ENCODE data around the gene TP63.

TP63 gene

DNA sequence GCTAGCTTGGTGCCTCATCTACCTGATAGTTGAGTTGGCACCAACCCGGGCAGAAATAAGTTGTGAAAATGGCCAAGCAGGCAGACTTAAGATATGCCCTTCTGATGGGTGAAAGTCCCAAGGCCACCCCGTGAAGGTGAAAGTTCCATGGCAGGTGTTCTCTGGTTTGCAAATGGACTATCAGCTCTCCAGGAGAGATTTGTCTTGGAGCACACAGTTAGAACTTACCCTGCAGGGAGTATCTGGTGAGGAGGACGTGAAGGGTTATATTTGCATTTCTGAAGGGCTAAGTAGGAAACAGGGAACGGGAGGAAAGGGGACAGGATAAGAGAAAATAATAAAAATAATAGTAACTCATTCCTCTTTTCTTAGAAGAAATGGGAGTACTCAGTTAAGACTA is 220.5 kb downstream of the TP63 start:
- H3K9me3 ChIP-seq (ENCODE audit: low read length): no peaks in the 10 kb centered on the region
- no peak overlapping the region for H3K9ac ChIP-seq (ENCODE audit: low read length)
- no peak overlapping the region for H3K27ac ChIP-seq (ENCODE audit: low read depth, low read length)
- H3K4me1 ChIP-seq (ENCODE audit: insufficient read depth, low read length): no peaks in the 10 kb centered on the region
- H3K36me3 ChIP-seq (ENCODE audit: insufficient read depth, low read length): no peaks in the 10 kb centered on the region
- H3K27me3 ChIP-seq (ENCODE audit: control insufficient read depth in 1 of 2, insufficient read depth in 2 of 2, low read length in 2 of 2): no peaks in the 10 kb centered on the region
- H3K4me3 ChIP-seq (ENCODE audit: low read depth in 1 of 2, low read length in 2 of 2): no peak overlapping the region

DNA sequence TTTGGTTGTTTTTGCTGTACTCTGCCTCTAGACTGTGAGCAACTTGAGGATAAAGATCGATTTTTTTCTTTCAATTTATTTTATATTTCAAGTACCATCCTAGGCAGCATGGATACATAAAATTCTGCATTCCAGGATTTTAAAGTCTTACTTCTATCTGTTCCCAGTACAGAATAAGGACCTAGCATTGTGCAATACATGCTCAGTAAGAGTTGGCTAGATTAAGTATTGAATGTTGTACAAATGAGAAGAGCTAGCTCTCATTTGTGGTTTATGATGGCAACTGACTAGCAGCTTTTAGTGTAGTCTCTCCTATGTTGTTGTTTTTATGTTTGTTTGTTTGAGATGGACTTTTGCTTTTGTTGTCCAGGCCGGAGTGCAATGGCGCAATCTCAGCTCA is 222.7 kb downstream of the TP63 start:
- Histone ChIP-seq H3K9ac (ENCODE audit: low read length) (no peak overlapping the region), H3K9me3 (ENCODE audit: low read length) (no peaks in the 10 kb centered on the region), H3K27me3 (ENCODE audit: control insufficient read depth in 1 of 2, insufficient read depth in 2 of 2, low read length in 2 of 2) (no peaks in the 10 kb centered on the region), H3K4me1 (ENCODE audit: insufficient read depth, low read length) (no peaks in the 10 kb centered on the region), H3K27ac (ENCODE audit: low read depth, low read length) (no peak overlapping the region), H3K36me3 (ENCODE audit: insufficient read depth, low read length) (no peaks in the 10 kb centered on the region), H3K4me3 (ENCODE audit: low read depth in 1 of 2, low read length in 2 of 2) (no peak overlapping the region)

- no peaks in the 10 kb centered on the region for H3K36me3 ChIP-seq (ENCODE audit: insufficient read depth, low read length)
- no peak overlapping the region for H3K9ac ChIP-seq (ENCODE audit: low read length)
- H3K4me1 ChIP-seq (ENCODE audit: insufficient read depth, low read length): no peaks in the 10 kb centered on the region
- H3K27ac ChIP-seq (ENCODE audit: low read depth, low read length): no peak overlapping the region
- no peaks in the 10 kb centered on the region for H3K9me3 ChIP-seq (ENCODE audit: low read length)
- H3K27me3 ChIP-seq (ENCODE audit: control insufficient read depth in 1 of 2, insufficient read depth in 2 of 2, low read length in 2 of 2): no peaks in the 10 kb centered on the region
- H3K4me3 ChIP-seq (ENCODE audit: low read depth in 1 of 2, low read length in 2 of 2): no peak overlapping the region
These were observed 229.1 kb downstream of the TP63 start for GRCh38 chr3:189860296-189860695.

- H3K9me3 ChIP-seq (ENCODE audit: low read length): no peaks in the 10 kb centered on the region
- H3K4me3 ChIP-seq (ENCODE audit: low read depth in 1 of 2, low read length in 2 of 2): no peak overlapping the region
- H3K27me3 ChIP-seq (ENCODE audit: control insufficient read depth in 1 of 2, insufficient read depth in 2 of 2, low read length in 2 of 2): no peaks in the 10 kb centered on the region
- no peaks in the 10 kb centered on the region for H3K36me3 ChIP-seq (ENCODE audit: insufficient read depth, low read length)
- no peak overlapping the region for H3K9ac ChIP-seq (ENCODE audit: low read length)
- H3K4me1 ChIP-seq (ENCODE audit: insufficient read depth, low read length): no peaks in the 10 kb centered on the region
- no peak overlapping the region for H3K27ac ChIP-seq (ENCODE audit: low read depth, low read length)
These were observed 231.3 kb downstream of the TP63 start for GRCh38 chr3:189862385-189862998.

- no peak overlapping the region for H3K27ac ChIP-seq (ENCODE audit: low read depth, low read length)
These were observed 231.8 kb downstream of the TP63 start for GRCh38 chr3:189863031-189863430.

GRCh38 chr3:189868061-189868460 is 236.9 kb downstream of the TP63 start:
- Histone ChIP-seq H3K9me3 (ENCODE audit: low read length) (no peaks in the 10 kb centered on the region), H3K36me3 (ENCODE audit: insufficient read depth, low read length) (no peaks in the 10 kb centered on the region), H3K9ac (ENCODE audit: low read length) (no peak overlapping the region), H3K27me3 (ENCODE audit: control insufficient read depth in 1 of 2, insufficient read depth in 2 of 2, low read length in 2 of 2) (no peaks in the 10 kb centered on the region), H3K27ac (ENCODE audit: low read depth, low read length) (no peak overlapping the region), H3K4me1 (ENCODE audit: insufficient read depth, low read length) (no peaks in the 10 kb centered on the region), H3K4me3 (ENCODE audit: low read depth in 1 of 2, low read length in 2 of 2) (no peak overlapping the region)

More at GRCh38 chr3:189863031-189863430, 231.8 kb downstream of the TP63 start:
- Histone ChIP-seq H3K36me3 (ENCODE audit: insufficient read depth, low read length) (no peaks in the 10 kb centered on the region), H3K9ac (ENCODE audit: low read length) (no peak overlapping the region), H3K4me1 (ENCODE audit: insufficient read depth, low read length) (no peaks in the 10 kb centered on the region), H3K27me3 (ENCODE audit: control insufficient read depth in 1 of 2, insufficient read depth in 2 of 2, low read length in 2 of 2) (no peaks in the 10 kb centered on the region), H3K4me3 (ENCODE audit: low read depth in 1 of 2, low read length in 2 of 2) (no peak overlapping the region), H3K9me3 (ENCODE audit: low read length) (no peaks in the 10 kb centered on the region)

DNA sequence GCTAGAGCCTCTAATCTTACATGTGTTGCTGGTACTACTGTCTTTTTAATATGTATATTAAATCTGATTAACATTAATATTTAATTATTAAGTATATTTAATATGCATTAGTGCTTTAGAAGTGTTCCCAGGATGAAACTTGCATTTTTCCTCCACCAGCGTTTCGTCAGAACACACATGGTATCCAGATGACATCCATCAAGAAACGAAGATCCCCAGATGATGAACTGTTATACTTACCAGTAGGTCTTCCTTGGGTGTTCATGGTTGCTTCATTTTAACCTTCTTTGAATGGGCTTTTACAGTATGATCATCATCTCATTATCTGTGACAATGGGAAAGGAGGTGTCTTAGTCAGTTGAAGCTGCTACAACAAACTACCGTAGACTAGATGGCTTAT is 238.0 kb downstream of the TP63 start:
- H3K36me3 ChIP-seq (ENCODE audit: insufficient read depth, low read length): no peaks in the 10 kb centered on the region
- H3K27ac ChIP-seq (ENCODE audit: low read depth, low read length): no peak overlapping the region
- H3K9me3 ChIP-seq (ENCODE audit: low read length): no peaks in the 10 kb centered on the region
- H3K9ac ChIP-seq (ENCODE audit: low read length): no peak overlapping the region
- no peak overlapping the region for H3K4me3 ChIP-seq (ENCODE audit: low read depth in 1 of 2, low read length in 2 of 2)
- H3K4me1 ChIP-seq (ENCODE audit: insufficient read depth, low read length): no peaks in the 10 kb centered on the region
- no peaks in the 10 kb centered on the region for H3K27me3 ChIP-seq (ENCODE audit: control insufficient read depth in 1 of 2, insufficient read depth in 2 of 2, low read length in 2 of 2)

- H3K4me1 ChIP-seq (ENCODE audit: insufficient read depth, low read length): no peaks in the 10 kb centered on the region
- no peak overlapping the region for H3K9ac ChIP-seq (ENCODE audit: low read length)
- no peaks in the 10 kb centered on the region for H3K9me3 ChIP-seq (ENCODE audit: low read length)
- no peaks in the 10 kb centered on the region for H3K36me3 ChIP-seq (ENCODE audit: insufficient read depth, low read length)
- H3K27me3 ChIP-seq (ENCODE audit: control insufficient read depth in 1 of 2, insufficient read depth in 2 of 2, low read length in 2 of 2): no peaks in the 10 kb centered on the region
- no peak overlapping the region for H3K27ac ChIP-seq (ENCODE audit: low read depth, low read length)
- H3K4me3 ChIP-seq (ENCODE audit: low read depth in 1 of 2, low read length in 2 of 2): no peak overlapping the region
These were observed 240.2 kb downstream of the TP63 start for GRCh38 chr3:189871418-189871817.

DNA sequence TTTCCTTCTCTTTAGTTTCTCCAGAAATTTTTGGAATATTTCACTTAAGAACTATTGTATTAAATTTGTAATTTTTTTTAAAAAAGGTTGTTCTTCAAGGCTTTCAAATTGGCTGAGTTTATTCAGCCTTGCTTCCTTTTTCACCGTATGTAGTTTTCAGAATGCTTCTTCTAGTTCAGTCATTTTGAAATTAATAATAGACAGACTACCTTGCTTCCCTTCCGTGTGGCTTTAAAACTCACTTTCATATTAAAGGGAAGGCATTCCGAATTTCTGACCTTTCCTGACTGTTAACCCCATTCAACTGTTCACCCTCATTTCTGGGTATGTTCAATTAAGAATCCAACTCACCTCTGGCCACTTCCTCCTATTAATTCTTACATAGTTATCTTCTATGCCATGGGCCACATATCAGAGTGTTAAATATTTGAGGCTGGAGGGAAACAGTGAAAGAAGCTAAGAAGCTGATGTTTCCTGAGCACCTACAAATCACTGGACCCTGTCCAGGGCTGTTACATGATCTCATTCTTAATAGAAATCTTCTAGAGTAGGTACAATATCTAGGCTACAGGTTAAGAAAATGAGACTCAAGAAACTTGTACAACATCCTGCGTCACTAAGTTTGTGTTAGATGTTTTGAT is 252.0 kb downstream of the TP63 start:
- no peaks in the 10 kb centered on the region for H3K9me3 ChIP-seq (ENCODE audit: low read length)
- no peak overlapping the region for H3K9ac ChIP-seq (ENCODE audit: low read length)
- H3K4me1 ChIP-seq (ENCODE audit: insufficient read depth, low read length): no peaks in the 10 kb centered on the region
- no peak overlapping the region for H3K27ac ChIP-seq (ENCODE audit: low read depth, low read length)
- H3K27me3 ChIP-seq (ENCODE audit: control insufficient read depth in 1 of 2, insufficient read depth in 2 of 2, low read length in 2 of 2): no peaks in the 10 kb centered on the region
- H3K36me3 ChIP-seq (ENCODE audit: insufficient read depth, low read length): no peaks in the 10 kb centered on the region
- no peak overlapping the region for H3K4me3 ChIP-seq (ENCODE audit: low read depth in 1 of 2, low read length in 2 of 2)

DNA sequence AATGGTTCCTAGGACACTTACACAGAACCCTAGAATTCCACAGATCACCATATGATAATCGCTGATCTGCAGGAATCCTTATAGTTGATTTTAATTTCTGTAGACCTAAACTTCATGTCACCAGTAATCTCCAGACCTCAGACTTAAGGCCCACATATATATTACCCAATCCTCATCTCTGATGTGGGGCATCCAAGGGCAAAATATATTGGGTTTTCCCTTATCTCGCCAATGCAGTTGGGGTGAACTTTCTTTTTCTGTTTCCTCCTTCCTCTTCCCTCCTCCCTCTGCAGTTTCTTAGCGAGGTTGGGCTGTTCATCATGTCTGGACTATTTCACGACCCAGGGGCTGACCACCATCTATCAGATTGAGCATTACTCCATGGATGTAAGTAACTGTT is 259.3 kb downstream of the TP63 start:
- Histone ChIP-seq H3K27ac (ENCODE audit: low read depth, low read length) (no peak overlapping the region), H3K4me3 (ENCODE audit: low read depth in 1 of 2, low read length in 2 of 2) (no peak overlapping the region), H3K9ac (ENCODE audit: low read length) (no peak overlapping the region), H3K9me3 (ENCODE audit: low read length) (no peaks in the 10 kb centered on the region), H3K27me3 (ENCODE audit: control insufficient read depth in 1 of 2, insufficient read depth in 2 of 2, low read length in 2 of 2) (no peaks in the 10 kb centered on the region), H3K4me1 (ENCODE audit: insufficient read depth, low read length) (no peaks in the 10 kb centered on the region), H3K36me3 (ENCODE audit: insufficient read depth, low read length) (no peaks in the 10 kb centered on the region)

DNA sequence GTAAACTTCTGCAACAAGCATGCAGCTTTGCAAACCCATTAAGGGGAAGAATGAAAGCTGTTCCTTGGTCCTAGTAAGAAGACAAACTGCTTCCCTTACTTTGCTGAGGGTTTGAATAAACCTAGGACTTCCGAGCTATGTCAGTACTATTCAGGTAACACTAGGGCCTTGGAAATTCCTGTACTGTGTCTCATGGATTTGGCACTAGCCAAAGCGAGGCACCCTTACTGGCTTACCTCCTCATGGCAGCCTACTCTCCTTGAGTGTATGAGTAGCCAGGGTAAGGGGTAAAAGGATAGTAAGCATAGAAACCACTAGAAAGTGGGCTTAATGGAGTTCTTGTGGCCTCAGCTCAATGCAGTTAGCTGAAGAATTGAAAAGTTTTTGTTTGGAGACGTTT is 265.3 kb downstream of the TP63 start:
- H3K4me1 ChIP-seq (ENCODE audit: insufficient read depth, low read length): no peaks in the 10 kb centered on the region
- no peaks in the 10 kb centered on the region for H3K36me3 ChIP-seq (ENCODE audit: insufficient read depth, low read length)
- no peak overlapping the region for H3K27ac ChIP-seq (ENCODE audit: low read depth, low read length)
- H3K4me3 ChIP-seq (ENCODE audit: low read depth in 1 of 2, low read length in 2 of 2): no peak overlapping the region
- no peaks in the 10 kb centered on the region for H3K9me3 ChIP-seq (ENCODE audit: low read length)
- no peak overlapping the region for H3K9ac ChIP-seq (ENCODE audit: low read length)
- H3K27me3 ChIP-seq (ENCODE audit: control insufficient read depth in 1 of 2, insufficient read depth in 2 of 2, low read length in 2 of 2): no peaks in the 10 kb centered on the region

- no peaks in the 10 kb centered on the region for H3K4me1 ChIP-seq (ENCODE audit: insufficient read depth, low read length)
- no peak overlapping the region for H3K27ac ChIP-seq (ENCODE audit: low read depth, low read length)
- no peaks in the 10 kb centered on the region for H3K9me3 ChIP-seq (ENCODE audit: low read length)
- no peaks in the 10 kb centered on the region for H3K27me3 ChIP-seq (ENCODE audit: control insufficient read depth in 1 of 2, insufficient read depth in 2 of 2, low read length in 2 of 2)
- no peaks in the 10 kb centered on the region for H3K36me3 ChIP-seq (ENCODE audit: insufficient read depth, low read length)
- H3K4me3 ChIP-seq (ENCODE audit: low read depth in 1 of 2, low read length in 2 of 2): no peak overlapping the region
- no peak overlapping the region for H3K9ac ChIP-seq (ENCODE audit: low read length)
These were observed 266.2 kb downstream of the TP63 start for GRCh38 chr3:189897406-189897805.

All from muscle layer of colon (tissue), 2 donors.